ENCODE measurements around the gene SPPL2C.
A peak's percentile ranks its signal among the peaks of the same experiment; 100 is the strongest.

The SPPL2C gene

DNA sequence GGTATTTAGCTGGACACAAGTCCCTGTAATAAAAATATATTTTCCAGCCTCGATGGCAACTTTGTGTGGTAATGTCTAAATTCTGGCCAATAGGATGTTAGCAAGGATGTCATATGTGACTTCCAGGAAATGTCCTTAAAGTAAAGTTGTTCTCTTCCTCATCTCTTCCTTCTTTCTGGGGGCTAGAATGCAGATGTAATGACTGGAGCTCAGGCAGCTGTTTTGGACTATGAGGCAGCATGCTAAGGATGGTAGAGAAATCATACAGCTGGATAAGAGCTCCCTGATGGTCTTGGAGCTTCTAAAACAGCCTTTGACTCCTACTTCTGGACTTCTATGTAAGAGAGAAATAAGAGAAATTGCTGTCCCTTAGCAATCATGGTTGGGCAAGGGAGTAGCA lies 32.8 kb downstream of the SPPL2C start:
- DNase-seq (ENCODE audit: low read depth in 2 of 2): no peak

DNA sequence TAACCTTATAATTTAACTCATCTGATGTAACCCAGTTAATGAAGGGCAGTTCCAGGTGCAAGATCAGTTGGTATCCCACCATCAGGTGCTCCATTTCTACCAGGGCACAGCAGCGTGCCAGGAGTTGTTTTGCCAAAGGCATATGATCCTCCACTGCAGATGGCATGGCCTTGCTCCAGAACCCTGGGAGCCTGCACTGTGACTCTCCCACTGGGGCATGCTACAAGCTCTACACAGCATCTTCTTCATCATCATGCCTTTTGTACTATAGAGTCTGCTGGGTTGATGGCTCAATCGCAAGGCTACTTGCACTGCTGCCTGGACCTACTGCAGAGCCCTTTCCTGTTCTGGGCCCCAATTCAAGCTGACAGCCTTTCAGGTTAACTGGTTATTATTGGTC lies 38.4 kb downstream of the SPPL2C start:
- no peak for DNase-seq (ENCODE audit: low read depth in 2 of 2)

DNA sequence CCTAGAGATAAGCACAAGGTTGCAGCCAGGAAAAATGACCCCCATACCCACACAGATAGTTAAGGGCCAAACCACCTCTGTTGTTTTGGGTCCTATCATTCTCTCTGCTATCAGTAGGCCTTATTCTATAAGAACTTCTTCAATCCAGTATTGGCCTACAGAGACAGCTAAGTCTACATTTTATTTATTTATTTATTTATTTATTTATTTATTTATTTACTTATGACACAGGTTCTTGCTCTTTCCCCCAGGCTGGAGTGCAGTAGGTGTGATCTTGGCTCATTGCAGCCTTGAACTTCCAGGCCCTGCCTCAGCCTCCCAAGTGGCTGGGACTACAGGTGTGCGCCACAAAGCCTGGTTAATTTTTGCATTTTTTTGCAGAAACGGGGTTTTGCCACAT lies 42.2 kb downstream of the SPPL2C start:
- no peak for DNase-seq (ENCODE audit: low read depth in 2 of 2)

DNA sequence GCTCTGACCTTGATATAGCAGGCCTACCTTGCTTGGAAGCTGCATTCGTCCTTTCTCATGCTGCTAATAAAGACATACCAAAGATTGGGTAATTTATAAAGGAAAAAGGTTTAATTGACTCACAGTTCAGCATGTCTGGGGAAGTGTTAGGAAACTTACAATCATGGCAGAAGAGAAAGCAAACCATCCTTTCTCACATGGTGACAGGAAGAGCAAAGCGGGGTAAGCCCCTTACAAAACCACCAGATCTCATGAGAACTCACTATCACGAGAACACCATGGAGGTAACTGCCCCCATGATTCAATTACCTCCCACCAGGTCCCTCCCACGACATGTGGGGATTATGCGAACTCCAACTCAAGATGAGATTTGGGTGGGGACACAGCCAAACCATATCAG lies 43.7 kb downstream of the SPPL2C start:
- no peak for DNase-seq (ENCODE audit: low read depth in 2 of 2)

GRCh38 chr17:45889579-45889978 lies 44.9 kb downstream of the SPPL2C start:
- DNase-seq (ENCODE audit: low read depth in 2 of 2): no peak

DNA sequence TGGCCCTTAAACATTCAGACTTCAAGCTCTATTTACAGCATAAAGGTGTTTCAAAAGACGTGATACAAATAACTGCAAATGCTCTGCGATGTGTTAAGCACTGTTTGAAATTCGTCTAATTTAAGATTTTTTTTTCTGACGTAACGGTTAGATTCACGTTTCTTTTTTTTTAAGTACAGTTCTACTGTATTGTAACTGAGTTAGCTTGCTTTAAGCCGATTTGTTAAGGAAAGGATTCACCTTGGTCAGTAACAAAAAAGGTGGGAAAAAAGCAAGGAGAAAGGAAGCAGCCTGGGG lies 49.0 kb downstream of the SPPL2C start:
- DNase-seq (ENCODE audit: low read depth in 2 of 2): no peak

GRCh38 chr17:45894022-45894784 lies 49.5 kb downstream of the SPPL2C start, which contains the start of gene MAPT:
Gene MAPT, plus strand, starts transcription at chr17:45894554. Its CDS starts 67,784 bp downstream, at chr17:45962338.
- peak; percentile 69 to 78 for DNase-seq (ENCODE audit: low read depth in 2 of 2)

- no peak for DNase-seq (ENCODE audit: low read depth in 2 of 2)
These were observed 50.8 kb downstream of the SPPL2C start for GRCh38 chr17:45895304-45895968.

- no peak for DNase-seq (ENCODE audit: low read depth in 2 of 2)
These were observed 51.5 kb downstream of the SPPL2C start for GRCh38 chr17:45895969-45896785.

All from stimulated activated CD4-positive, alpha-beta T cell treated with anti-CD3 and anti-CD28 coated beads, Interleukin-1b, Interleukin-23, amount 100 ng/mL, for 4 hours (primary cell).